Activated CD8-positive, alpha-beta memory T cell treated with anti-CD3 and anti-CD28 coated beads, Interleukin-2, amount 50 U/mL, for 1 hour (primary cell): ENCODE results near the gene SRGAP2C.
"Not testable (repeated sequence)": the region's sequence is repeated elsewhere in the genome, so short reads cannot be mapped to it uniquely, and the experiment has no call there.

Experiments
- DNase-seq: peaks from one replicate; pipeline ENCODE4 v3.0.0-alpha.2; 2020; ENCODE audit errors: extremely low read depth

The SRGAP2C gene

DNA sequence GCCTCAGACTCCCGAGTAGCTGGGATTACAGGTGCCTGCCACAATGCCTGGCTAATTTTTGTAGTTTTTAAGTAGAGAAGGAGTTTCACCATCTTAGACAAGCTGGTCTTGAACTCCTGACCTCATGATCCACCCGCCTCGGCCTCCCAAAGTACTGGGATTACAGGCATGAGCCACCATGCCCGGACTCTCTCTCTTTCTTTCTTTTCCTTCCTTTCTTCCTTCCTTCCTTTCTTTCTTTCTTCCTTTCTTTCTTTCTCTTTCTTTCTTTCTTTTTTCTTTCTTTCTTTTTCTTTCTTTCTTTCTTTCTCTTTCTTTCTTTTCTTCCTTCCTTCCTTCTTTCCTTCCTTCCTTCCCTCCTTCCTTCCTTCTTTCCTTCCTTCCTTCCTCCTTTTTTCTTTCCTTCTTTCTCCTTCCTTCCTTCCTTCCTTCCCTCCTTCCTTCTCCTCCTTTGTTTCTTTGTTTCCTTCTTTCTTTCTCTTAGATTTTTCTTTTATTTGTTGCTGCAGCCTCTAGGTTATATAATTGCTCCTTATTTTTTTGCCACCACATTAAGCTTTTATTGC, 234.4 kb downstream of the SRGAP2C start:
- not testable (repeated sequence) for DNase-seq

DNA sequence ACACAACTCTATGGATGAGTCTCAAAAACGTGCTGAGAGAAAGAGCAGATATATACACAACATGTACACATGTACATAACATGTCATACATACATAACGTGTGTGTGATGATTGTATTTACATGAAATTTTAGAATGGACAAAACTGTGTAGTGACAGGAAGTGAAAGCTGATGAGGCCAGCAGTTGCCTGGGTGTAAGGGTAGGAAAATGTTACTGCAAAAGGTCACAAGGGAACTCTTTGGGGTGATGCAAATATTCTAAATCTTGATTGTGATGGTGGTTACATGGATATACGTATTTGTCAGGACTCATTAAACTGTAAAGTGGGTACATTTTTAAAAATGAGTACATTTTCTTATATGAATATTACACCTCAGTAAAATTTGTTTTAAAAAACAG, 236.7 kb downstream of the SRGAP2C start:
- DNase-seq, result not testable (repeated sequence)

- DNase-seq, result not testable (repeated sequence)
These were observed 239.2 kb downstream of the SRGAP2C start for GRCh38 chr1:121423956-121424355.

GRCh38 chr1:121433517-121433916, 248.7 kb downstream of the SRGAP2C start:
- not testable (repeated sequence) for DNase-seq

DNA sequence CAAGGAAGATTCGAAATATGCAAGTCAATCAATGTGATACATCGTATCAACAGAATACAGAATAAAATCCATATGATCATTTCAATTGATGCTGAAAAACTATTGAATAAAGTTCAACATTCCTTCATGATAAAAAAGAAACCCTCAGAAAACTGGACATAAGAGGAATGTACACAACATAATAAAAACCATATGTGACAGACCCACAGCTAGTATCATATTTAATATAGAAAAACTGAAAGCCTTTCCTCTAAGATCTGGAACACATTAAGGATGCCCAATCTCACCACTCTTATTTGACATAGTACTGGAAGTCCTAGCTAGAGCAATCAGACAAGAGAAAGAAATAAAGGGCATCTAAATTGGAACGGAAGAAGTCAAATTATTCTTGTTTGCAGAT, 254.1 kb downstream of the SRGAP2C start:
- DNase-seq, result not testable (repeated sequence)

- DNase-seq, result no peak
These were observed 256.2 kb downstream of the SRGAP2C start for GRCh38 chr1:121440993-121441392.
